HUES6 (cell line): ENCODE data around the gene PRC1.

ENCODE experiments used
- H3K27ac ChIP-seq: 2 replicates; pipeline ENCODE4 v1.7.0; 2013; ENCODE audit warnings: low read depth, mild to moderate bottlenecking, low read length, inconsistent platforms
- H3K27me3 ChIP-seq: 2 replicates; pipeline ENCODE4 v1.6.1; 2013; ENCODE audit warnings: low read length; ENCODE audit not compliant: control insufficient read depth, insufficient read depth
- H3K36me3 ChIP-seq: 2 replicates; pipeline ENCODE4 v1.6.1; 2013; ENCODE audit warnings: low read length; ENCODE audit not compliant: control insufficient read depth, insufficient read depth
- H3K4me1 ChIP-seq: 2 replicates; pipeline ENCODE4 v1.6.1; 2013; ENCODE audit warnings: low read length; ENCODE audit not compliant: control insufficient read depth, insufficient read depth
- H3K4me3 ChIP-seq: 2 replicates; pipeline ENCODE4 v1.5.1; 2013; ENCODE audit warnings: low read depth, low read length
- H3K9ac ChIP-seq: one replicate; pipeline ENCODE4 v1.6.1; 2013; ENCODE audit warnings: mild to moderate bottlenecking, low read length
- H3K9me3 ChIP-seq: 2 replicates; pipeline ENCODE4 v1.6.1; 2013; ENCODE audit warnings: low read depth, low read length; ENCODE audit not compliant: control insufficient read depth, insufficient read depth

The PRC1 gene

DNA sequence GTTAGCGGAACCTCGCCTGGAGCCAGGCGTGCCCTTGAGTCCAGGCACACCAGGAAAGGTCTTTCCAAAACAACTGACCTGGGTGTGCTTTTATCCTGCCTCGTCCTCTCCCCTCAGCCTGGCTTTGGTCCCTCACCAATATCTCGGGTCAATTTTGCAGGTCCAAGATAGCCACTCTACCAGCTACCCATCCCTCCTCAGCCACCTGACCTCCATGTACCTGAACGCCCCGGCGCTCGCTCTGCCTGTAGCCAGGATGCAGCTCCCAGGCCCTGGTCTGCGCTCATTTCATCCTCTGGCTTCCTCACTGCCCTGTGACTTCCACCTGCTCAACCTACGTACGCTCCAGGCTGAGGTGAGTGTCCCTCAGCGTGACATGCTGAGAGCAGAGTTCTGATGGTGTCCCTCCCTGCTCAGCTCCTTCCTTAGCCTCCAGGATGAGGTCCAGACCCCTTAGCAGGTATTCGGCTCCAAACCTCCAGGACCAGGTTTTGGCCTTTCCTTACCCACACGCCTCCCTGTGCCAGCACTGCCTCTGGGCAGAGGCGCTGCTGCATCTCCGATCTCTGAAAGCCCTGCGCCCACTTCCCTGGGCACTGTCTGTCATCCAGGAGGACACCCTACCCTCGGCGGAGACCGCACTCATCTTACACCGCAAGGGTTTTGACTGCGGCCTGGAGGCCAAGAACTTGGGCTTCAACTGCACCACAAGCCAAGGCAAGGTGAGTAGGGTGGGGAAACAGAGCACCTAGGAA lies 76.1 kb downstream of the PRC1 start:
- Histone ChIP-seq H3K4me1 (peaks cover 9% of the 10 kb centered on the region; the same call in 1 of the 2 replicates), H3K9me3 (no peaks in the 10 kb centered on the region), H3K27me3 (no peaks in the 10 kb centered on the region), H3K9ac (no peak overlapping the region), H3K4me3 (no peak overlapping the region), H3K36me3 (peaks cover 51% of the 10 kb centered on the region), H3K27ac (no peak overlapping the region)

DNA sequence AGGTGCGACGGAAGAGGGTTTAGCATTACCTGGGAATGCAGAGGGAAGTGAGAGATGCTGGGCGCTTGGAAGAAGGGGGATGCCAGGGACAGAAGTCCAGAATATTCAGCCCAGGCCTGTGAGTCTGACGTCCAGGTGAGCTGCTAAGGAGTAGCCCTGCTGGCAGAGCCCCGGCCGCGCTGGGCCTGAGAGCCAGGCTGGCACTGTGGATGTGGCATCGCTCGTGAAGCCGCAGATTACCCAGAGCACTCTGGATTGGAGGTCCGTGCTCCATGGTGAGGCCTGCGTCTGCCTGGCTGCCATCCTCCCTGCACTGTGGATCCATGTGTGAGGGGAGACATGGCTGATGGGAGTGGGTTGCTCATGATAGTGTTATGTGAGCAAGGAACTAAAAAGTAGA lies 76.8 kb downstream of the PRC1 start:
- peaks cover 9% of the 10 kb centered on the region; the same call in 1 of the 2 replicates for H3K4me1 ChIP-seq
- no peak overlapping the region for H3K27ac ChIP-seq
- no peaks in the 10 kb centered on the region for H3K9me3 ChIP-seq
- no peak overlapping the region for H3K9ac ChIP-seq
- no peaks in the 10 kb centered on the region for H3K27me3 ChIP-seq
- H3K4me3 ChIP-seq, result no peak overlapping the region
- peaks cover 58% of the 10 kb centered on the region for H3K36me3 ChIP-seq

DNA sequence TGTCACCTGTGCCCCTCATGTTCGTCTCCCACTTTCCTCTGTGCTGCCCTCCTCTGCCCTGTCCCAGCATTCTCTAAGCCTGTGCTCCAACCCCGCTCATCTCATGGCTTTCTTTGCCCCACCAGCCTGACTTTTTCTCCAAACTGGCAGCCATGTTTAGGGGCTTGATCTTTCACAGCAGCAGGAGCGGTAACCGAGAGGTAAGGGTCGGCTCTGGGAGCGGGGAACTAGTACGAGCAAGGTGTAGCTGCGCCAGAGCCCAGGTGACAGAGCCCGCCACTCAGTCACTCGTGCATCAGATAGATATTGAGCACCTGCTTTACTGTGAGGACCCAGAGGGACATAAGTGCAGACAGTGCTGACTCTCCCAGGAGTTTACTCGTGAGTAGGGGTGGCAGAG lies 77.9 kb downstream of the PRC1 start:
- H3K4me1 ChIP-seq, result peaks cover 9% of the 10 kb centered on the region; the same call in 1 of the 2 replicates
- H3K4me3 ChIP-seq, result no peak overlapping the region
- H3K27ac ChIP-seq, result no peak overlapping the region
- H3K36me3 ChIP-seq, result peaks cover 69% of the 10 kb centered on the region
- H3K9ac ChIP-seq, result no peak overlapping the region
- no peaks in the 10 kb centered on the region for H3K9me3 ChIP-seq
- H3K27me3 ChIP-seq, result no peaks in the 10 kb centered on the region
